Activated CD4-positive, alpha-beta T cell treated with anti-CD3 and anti-CD28 coated beads, Interleukin-2, amount 50 U/mL, for 16 hours (primary cell): ENCODE measurements around the gene MAMDC4.

Experiments used
- DNase-seq: peaks from one replicate; pipeline ENCODE4 v3.0.0-alpha.2; 2020

MAMDC4 gene

GRCh38 chr9:136896027-136896426 is 43.9 kb downstream of the MAMDC4 start:
- DNase-seq = no peak

DNA sequence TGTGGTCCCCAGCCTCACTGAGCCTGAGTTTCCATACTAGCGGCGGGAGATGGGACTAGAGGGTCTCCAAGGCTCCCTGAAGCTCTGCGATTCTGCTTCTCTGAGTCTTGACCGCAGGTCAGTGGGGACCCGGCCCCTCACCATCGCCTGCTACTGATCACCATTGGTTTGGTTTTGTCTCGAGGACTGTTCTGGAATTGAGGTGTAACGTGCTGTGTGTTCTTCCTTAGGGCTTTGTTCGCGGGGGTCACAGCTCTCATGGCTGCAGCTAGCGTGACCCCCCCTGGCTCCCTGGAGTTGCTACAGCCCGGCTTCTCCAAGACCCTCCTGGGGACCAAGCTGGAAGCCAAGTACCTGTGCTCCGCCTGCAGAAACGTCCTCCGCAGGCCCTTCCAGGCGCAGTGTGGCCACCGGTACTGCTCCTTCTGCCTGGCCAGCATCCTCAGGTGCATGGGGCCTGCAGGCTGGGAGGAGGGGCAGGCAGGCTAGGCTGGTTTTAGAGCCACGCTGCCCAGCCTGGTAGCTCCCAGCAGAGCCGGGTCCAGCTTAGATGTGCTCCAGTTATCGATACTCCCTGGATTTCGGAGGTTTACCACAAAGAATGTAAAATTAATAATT is 46.4 kb downstream of the MAMDC4 start:
- no peak for DNase-seq

DNA sequence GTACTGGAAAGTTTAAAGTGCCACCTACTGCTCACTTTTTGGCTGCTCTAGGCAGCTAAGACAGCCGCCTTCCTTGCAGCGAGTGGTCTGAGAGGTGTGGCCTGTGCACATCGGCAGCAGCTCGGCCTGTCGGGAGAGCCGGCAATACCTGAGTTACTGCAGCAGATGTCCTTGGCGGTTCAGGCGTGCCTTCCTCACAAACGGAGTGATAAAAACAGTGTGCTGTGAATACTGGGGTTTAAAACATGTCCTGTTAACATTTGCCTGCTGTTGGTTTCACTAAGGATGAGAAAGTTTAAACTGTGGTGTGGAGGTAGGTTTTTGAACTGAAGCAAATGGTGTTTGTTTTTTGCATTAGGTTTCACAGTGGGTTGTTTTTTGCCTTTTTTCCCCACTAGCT is 47.0 kb downstream of the MAMDC4 start:
- DNase-seq = no peak

- no peak for DNase-seq
These were observed 48.4 kb downstream of the MAMDC4 start for GRCh38 chr9:136900556-136900955.

GRCh38 chr9:136900988-136901515 is 48.9 kb downstream of the MAMDC4 start:
- no peak for DNase-seq

DNA sequence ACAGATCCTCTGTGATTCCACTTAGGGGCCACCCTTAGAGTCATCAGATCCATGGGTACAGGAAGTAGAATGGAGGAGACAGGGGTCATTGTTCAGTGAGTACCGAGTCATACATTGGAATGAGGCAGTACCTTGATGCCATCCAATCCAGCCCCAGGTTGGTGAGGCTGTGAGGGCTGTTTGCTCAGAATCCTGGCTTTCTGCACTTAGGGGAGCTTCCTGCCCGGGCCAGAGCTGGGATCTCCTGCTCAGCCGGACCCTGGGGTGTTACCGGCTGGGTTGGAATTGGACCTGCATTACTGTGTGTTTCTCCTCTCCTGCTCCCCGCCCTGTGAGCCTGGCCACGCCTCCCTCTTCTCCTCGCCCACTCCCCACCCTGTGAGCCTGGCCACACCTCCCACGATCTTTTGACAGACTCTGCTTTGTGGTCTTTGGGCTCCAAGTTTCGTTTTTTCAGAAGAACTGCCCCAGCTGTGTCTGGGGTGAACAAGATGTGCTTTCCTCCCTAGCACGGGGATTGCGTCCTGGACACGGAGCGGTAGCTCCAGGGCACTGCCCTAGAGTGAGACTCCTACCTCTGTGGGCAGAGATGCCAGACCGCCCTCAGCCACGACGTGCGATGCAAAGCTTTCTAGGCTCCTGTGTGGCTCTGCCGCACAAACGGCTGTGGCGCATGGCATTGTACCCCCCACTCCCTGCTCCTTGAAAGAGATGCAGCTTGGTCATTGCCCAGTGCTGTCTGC is 49.5 kb downstream of the MAMDC4 start:
- DNase-seq = peak; percentile 83

DNA sequence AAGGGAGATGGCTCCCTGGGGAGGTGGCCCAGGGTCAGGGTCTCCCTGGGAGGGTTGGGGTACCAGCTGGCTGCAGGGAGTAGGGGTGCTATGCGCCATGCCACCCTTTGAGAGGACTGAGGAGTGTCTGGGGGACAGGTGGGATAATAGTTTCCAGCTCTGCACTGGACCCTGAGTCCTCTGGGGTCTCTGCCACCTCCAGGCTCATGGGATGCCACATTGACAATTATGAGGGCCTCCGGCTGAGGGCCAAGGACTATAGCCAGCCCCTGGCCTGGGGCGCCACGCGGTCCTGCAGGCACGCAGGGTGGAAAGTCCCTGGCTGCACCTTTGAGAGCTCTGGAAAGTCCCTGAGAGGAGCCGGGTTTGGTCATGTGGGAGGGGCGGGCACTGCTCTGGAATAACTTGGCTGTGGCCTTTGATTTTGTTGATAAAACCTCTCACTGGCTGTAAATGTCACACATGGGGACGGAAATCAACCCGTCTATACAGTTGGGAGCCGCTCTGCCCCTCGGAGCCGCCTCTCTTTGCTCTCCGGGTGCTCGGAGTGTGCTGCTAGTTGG is 50.2 kb downstream of the MAMDC4 start:
- peak; percentile 91 for DNase-seq

DNA sequence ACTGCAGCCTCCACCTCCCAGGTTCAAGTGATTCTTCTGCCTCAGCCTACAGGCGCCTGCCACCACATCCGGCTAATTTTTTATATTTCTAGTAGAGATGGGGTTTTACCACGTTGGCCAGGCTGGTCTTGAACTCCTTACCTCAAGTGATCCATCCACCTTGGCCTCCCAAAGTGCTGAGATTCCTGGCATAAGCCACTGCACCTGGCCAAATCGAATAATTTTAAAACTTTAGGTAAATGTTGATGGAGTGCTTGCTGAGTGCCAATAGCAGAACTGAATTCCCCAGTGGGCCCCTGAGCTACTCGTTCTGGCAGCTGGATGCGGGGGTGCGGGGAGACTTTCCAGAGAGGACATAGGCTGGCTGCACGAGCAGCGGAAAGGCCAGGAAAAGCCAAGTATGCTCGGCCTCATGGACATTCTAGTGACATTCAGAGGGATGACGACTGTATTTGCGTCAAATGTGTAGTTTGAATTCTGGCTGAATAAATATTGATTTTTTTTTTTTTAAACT is 51.0 kb downstream of the MAMDC4 start:
- DNase-seq = peak; percentile 28

DNA sequence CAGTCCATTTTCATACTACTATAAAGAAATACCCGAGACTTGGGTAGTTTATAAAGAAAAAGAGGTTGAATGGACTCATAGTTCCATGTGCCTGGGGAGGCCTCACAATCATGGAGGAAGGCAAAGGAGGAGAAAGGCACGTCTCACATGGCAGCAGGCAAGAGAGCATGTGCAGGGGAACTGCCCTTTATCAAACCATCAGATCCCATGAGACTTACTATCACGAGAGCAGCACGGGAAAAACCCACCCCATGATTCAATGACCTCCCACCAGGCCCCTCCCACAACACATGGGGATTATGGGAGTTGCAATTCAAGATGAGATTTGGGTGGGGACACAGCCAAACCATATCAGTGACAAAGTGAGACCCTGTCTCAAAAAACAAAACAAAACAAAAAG is 54.1 kb downstream of the MAMDC4 start:
- no peak for DNase-seq

DNA sequence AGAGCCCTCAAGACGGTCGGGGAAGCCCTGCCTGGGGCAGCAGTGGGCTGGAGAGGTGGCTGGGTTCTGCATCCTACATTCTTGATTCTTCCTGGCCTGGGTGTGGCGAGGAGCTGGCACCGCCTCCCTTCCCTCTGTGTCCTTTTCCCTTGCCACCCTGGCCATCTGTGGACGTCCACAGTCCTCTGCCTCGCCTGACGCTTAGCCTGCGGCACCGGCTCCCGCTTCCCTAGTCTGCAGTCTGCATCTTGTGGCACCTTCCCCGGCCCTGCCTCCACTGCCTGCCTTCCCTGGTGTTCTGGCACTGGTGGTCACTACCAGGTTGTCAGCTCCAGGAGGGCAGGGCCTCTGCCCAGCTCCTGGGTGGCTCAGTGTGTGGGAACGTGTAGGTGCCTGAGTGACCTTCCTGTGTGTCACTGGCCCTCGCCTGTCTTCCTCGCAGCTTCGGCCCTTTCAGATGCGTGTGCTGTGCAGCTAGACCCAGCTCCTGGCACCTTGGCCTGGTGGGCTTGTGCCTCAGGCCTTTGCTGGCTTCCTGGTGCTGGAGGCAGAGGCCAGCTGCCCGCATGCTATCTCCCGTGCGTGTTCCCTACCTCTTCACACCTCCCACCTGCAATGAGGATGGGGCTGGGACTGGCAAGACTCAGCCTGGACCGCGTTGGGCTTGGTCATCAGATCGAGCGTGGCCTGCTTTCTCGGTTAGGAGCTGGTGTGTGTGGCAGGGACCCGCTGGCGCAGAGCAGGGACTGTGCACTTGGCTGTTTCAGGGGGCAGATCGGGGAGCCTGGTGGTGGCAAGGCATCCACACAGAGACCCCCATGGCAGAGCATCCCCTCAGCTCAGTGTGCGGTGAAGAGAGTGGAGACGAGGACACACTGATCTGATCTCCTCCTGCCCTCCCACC is 55.1 kb downstream of the MAMDC4 start:
- DNase-seq = no peak
